ENCODE measurements around the gene STKLD1.

- no peak for TF ChIP-seq EP300 (IDR thresholded peaks at IDR 0.05)
- TF ChIP-seq, protein P1, sequence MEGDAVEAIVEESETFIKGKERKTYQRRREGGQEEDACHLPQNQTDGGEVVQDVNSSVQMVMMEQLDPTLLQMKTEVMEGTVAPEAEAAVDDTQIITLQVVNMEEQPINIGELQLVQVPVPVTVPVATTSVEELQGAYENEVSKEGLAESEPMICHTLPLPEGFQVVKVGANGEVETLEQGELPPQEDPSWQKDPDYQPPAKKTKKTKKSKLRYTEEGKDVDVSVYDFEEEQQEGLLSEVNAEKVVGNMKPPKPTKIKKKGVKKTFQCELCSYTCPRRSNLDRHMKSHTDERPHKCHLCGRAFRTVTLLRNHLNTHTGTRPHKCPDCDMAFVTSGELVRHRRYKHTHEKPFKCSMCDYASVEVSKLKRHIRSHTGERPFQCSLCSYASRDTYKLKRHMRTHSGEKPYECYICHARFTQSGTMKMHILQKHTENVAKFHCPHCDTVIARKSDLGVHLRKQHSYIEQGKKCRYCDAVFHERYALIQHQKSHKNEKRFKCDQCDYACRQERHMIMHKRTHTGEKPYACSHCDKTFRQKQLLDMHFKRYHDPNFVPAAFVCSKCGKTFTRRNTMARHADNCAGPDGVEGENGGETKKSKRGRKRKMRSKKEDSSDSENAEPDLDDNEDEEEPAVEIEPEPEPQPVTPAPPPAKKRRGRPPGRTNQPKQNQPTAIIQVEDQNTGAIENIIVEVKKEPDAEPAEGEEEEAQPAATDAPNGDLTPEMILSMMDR (IDR thresholded peaks at IDR 0.05), result no peak
- TF ChIP-seq POLR2AphosphoS5 (IDR thresholded peaks at IDR 0.05), result no peak
- no peak for TF ChIP-seq POLR2A (IDR thresholded peaks at IDR 0.05)
Measured at GRCh38 chr9:133441571-133441970, 65.4 kb downstream of the STKLD1 start.

All from gastroesophageal sphincter (tissue), 3 donors.